Activated CD8-positive, alpha-beta memory T cell treated with anti-CD3 and anti-CD28 coated beads for 48 hours (primary cell): ENCODE measurements around the gene ADCY5.

Source experiments
- DNase-seq, 3 experiments: peaks; one replicate each; pipeline ENCODE4 v3.0.0-alpha.2; 2020; ENCODE audit warnings: low read depth in 2 of 3, low spot score in 2 of 3

Gene ADCY5

DNA sequence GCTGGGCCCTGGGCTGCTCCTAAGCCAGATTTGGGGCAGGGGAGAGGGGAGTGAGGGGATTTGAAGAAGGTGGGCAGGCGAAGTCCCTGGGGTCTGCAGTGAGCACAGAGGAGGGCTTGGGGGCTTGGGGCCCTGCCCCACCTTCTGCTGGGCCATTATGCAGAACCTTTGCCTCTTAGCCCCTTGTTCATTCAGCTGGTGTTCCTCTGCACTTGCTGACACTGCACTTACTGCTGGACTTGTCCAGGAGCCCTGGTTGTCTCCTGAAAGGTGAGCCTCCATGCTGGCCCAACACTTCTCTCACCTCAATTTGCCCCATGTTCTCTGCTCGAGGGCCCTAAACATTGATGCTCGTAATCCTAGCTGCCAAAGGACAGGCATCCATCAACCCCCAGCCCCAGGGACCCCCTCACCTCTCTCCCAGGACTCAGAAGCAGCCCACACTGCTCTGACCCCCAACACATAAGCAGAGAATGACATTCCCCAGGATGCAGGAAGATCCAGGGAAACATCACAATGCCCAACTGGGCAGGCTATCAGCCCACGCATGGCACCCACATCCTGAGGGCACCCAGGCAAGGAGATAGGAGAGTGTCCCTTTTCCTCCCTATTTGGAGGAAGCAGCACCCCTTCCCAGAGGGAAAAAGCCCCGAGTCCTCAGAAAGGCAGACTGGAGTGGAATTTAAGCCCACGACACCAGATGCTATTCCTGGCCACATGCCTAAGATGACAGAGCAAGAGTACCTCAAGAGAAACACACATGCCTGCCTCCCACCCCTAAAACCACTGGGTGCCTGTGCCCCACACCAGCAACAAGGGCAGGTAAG, 76.8 kb downstream of the ADCY5 start:
- DNase-seq, result no peak

DNA sequence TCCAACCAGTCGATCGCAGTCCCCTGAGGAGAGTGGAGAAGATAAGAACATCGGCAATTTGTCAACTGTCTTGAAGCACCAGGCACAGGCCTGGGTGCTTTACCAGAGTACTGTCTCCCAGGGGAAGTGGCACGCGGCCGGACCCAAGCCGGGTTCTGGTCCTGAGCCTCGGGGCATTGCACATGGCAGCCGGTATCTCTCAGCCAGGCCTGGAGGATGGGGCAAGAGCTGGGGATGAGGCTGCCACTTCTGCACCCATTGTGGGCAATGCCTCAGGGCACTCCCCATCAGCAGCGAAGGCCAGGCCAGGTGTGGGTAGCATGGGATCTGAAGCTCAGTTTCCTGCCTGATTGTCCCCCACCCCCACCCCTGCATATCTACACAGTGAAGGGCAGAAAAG, 77.5 kb downstream of the ADCY5 start:
- DNase-seq, result no peak

DNA sequence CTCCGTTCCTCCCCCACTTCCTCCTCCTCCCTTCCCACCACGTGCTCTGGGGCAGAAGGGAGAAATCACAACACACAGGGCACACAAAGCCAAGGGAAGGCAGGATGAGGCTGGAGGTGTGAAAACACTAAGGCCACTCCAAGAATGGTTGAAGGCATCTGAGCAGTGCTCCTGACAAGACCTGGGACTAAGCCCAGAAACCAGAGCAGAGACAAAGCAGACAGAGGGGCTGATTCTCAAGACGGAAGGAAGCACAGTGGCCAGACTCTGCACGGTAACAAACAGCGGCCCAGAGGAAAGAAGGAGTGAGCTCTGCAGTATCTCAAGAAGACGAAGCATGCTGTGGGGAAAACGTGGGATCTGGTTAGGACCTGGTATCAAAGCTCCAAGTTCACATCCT, 78.1 kb downstream of the ADCY5 start:
- DNase-seq, result no peak

DNA sequence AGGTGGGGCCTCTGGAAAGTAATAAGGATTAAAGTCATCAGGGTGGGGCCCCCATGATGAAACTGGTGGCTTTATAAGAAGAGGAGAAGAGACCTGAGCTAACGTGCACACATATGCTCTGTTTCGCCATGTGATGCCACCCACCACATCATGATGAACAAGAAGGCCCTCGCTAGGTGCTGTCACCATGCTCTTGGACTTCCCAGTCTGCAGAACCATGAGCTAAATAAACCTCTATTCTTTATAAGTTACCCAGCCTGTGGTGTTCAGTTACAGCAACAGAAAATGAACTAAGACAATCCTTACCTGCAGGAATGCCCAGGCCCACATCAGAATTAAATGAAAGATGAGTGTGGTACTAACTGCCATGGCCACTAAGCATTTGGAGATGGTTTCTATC, 79.8 kb downstream of the ADCY5 start:
- no peak for DNase-seq

DNA sequence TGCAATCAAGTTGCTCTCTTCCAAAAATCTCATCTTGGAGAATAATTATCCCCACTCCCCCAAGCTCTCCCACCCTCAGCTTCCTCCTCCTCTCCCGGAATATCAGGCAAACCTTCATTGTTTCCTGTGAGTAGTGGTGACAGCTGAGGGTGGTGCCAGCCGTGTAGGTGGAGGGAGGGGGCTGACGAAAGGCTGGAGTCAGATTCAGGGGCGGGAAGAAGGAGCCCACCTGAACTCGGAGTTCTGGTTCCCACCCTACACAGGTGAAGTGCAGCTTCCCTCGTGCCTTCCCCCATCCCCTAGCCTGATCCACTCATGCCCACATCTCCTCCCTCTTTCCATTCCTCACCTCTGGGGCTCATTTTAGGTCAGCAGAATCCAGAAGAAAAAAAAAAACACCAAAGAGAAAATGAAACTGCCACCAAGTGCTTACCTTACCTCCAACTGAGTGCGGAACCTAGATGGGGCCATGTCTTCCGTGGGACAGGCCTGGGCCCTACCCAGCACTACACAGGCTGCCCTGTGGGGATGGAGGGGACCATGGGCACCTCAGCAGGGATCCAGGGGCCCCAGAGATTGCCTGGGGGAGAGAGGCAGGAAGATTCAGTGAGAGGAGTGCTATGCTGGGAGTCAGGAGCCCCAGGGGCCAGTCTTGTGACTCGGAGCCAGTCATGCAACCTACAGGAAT, 81.3 kb downstream of the ADCY5 start:
- DNase-seq, result no peak

DNA sequence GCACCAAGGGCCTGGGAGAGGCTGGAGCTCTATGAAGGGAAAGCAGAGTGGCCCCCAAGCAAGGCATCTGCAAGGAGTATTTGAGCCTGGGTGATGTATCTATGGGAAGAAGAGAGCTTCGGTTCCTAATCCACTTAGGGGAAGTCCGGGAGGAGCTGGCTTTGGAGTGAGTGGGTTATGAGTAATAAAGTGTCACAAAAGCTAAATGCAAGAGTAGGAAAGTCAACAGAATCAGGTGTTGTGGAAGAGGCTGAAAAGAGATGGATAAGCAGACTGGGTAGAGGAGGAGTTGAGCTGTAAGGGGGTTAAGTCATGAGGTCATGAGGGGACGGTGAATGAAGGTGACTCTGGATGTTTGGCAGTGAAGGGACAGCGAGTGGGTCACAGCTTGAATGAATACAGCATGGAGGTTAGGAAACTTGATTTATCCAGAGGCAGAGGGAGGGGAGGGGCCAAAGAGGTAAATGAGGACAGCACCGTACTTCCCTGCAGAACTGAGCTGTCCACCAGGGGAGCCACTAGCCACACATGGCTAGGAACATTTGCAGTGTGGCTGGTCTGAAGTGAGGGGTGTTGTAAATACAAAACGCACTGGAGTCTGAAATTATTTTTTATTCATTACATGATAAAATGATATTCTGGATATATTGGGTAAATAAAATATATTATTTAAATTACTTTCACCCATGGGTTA, 83.3 kb downstream of the ADCY5 start:
- DNase-seq, result no peak

DNA sequence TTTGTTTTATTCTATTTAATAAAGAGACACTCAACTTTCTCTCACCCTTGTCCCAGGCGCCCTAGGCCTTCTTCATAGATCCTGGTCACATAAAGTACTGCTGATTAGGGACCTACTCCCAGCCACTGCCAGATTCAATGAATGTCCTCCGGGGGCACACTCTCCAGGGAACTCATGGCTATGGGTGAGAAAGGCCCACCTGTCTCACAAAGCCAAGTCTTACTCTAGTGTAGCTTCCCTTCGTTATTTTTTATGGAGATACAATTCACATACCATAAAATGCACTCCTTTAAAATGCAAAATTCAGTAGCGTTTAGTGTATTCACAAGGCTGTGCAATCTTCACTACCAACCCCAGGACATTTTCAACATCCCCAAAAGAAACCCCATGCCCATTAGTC, 87.8 kb downstream of the ADCY5 start:
- DNase-seq, result no peak

DNA sequence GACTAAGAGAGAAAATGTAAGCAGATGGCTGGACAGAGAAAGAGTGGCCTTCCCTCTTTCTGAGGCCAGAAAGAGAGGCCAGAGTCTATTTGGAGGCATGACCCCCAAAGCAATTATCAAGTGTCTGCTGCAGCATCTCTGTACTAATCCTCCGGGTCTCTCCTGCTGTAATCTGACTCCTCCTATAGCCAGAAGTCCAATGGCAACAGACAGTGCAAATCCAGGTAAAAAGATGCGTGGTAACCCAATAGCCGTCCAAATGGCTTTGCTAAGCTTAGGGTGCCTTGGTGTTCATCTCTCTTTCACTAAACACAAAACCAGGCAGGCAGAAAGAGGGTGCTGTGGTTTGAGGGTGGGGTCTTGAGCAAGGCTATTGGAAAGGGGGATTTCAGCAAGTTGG, 91.6 kb downstream of the ADCY5 start:
- no peak for DNase-seq

DNA sequence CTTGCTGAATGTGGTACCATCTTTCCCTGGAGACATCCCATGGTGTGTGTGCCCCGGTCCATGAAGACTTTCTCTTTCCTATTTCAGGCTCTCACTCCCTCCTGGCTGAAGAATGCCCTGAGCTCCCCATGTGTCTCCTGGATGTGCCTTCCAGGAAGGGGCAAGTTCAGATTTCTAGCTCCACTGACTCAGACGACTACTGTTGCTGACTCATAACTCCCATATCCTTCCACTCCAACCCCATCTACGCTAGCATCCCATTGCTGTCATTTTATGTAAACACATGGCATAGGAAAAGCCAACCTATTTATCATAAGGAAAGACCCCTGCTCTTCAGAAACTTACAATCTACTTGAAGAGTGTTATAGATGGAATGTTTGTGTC, 95.0 kb downstream of the ADCY5 start:
- DNase-seq, result no peak

DNA sequence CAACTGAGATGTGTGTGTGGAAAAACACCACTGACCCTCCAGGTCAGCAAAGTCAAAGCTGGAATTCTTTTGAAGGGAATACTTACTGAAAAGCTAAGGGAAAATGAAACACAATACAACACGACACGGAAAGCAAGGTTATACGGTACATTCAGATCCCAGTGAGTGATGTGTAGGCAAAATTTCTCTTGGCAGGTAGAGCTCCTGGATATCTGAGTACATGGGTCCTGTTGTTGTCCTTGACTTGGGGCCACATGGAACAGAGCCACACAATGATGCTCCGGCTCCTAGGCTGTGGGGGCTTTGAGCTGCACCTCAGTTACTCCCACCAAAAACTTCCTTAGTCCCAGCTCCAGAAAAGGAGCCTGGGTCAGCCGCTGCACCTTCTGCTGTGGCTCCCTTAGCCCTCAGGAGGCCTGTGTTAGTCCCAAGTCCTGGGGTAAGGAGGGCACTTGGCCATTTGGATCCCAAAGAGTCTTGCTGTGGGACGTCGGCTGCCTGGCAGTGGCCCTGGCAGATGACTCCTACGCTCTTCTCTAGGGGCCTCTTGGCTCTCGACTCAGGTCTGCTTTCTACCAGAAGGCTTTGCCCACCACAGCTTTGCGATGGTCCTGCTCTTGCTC, 95.6 kb downstream of the ADCY5 start:
- DNase-seq, result no peak

DNA sequence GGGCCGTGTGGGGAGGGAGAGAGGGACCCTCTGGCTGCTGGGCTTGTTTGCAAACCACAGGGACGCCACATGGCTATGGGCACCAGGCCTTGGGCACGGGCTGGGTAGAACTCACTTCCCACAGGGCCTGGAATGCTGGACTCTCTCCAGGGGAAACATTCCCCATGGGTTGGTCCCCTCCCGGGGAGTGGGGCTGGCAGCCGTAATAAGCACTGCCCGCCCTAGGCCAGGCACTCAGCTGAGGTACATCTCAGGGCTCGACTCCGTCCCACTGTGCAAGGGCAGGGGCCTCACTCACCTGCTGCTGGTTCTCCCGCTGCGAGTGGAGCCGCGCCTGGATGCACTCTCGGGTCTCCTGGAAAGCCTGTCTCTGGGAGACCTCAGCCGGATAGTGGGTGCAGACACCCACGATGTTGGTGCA, 96.7 kb downstream of the ADCY5 start:
- DNase-seq, result no peak

DNA sequence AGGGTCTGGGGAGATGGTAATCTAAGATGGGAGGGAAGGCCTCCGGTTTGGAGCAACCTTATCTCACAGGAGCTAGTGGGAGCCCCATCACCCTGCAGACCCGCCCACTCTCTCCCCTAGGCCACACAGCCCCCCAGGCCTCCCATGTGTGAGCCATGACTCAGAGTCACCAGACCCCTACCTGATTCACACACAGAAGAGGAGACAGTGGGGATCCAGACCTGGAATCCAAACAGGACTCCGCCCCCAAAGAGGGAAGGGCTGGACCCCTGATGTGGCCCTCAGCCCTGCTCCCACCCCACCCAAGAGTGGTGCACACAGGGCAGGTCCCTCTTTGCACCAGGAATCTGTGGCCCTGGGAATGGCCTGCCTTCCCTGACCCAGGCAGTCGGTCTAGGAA, 97.4 kb downstream of the ADCY5 start:
- DNase-seq, result no peak

DNA sequence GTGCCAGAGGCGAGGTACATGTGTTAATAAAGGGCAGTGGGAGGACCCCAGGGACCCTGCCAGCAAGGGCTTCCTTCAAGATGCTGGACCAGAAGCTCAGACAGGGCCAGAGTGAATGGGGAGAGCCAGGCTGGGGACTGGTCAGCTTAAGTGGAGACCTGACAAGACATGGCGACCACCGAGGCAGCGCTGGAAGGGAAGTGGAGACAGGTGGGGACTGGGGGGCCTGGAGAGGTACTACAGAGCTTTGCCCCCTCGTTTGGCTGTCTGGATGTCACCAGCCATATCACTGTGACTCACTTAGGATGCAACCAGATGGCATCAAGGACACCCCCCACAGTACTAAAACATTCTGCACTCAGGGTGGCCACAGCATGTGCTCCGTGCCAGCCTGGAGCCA, 97.9 kb downstream of the ADCY5 start:
- no peak for DNase-seq

DNA sequence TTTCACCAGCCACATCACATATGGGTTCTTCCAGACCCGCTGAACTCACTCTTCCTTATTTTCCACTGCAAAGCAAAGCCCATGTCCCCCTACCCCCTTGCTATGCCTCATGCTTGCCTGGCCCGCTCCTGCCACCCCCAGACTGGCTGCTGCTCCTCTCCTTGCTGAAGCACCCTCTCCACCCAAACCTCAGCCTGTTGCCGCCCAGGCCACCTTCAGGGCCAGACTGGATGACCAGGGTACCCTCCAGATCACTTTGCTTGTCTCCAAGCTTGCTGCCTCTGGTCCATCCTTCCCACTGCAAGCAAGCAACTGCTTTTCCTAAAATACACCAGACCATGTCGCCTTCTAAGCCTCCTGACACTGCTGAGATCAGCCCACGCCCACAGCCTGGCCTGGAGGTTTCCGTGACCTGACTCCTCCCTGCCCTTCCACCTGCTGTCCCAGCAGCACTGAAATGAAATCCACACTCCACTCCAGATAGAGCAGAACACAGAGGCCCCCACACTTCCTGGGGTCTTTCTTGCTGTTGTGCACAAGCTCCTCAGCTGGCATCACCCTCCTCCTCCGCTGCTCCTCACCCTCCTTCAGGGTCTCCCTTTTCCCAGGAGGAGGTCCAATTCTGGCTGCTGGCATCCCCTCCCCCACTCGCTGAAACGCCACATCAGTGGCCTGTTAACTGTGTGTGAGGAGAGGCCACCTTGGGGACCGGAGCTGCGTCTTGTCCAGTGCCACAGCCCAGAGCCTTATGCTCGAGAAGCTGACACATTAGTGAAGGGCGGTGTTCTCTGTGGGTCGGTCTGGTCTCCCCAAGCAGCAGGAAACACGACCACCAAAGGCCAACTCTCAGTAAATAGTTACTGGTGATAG, 99.1 kb downstream of the ADCY5 start:
- no peak for DNase-seq

DNA sequence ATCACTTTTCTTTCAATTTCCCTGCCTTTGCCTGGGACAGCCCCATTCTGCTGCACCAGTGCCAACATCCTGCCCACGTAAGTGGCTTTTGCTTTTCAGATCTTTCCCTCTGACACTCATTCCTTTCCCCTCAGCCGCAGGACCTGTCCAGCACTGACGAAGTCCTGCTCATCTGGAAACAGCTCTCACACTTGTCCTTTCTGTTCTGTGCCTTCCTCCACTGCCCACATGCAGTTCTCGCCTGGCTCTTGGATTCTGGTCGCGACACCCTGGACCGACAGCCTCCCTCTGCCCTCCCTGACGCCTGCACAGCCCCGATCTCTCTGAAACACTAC, 99.7 kb downstream of the ADCY5 start:
- no peak for DNase-seq

DNA sequence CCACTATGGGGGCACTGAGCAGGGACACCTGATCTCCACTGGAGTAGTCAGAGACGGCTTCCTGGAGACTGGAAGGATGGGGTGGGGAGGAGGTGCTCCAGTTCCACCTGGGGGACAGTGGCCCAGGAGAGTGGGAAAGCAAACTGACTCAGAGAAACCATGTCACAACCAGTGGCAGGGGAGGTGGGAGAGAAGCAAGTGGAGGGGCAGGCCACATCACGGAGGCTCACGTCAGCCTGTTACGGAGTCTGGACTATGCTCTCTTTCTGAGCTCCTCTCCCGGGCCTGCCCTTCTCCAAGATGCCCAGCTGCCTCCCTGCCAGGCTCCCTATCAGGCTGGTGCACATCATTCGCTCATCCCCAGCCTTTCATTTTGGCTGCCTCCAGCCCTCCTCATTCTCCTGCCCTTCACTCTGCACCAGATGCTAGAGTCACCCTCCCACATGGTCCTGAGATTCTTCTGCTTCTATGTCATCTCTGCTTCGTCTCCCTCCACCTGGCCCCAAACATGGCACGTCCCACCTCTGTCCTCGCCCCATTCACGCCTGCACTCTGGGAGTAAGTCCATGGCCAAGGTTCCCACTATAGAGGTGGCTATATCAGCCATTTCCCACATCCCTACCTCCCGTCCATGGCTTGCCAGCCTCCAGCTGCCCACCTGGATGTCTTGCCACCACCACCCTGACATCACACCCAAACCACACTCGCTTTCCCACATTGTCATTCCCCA, 100.3 kb downstream of the ADCY5 start:
- DNase-seq, result no peak

DNA sequence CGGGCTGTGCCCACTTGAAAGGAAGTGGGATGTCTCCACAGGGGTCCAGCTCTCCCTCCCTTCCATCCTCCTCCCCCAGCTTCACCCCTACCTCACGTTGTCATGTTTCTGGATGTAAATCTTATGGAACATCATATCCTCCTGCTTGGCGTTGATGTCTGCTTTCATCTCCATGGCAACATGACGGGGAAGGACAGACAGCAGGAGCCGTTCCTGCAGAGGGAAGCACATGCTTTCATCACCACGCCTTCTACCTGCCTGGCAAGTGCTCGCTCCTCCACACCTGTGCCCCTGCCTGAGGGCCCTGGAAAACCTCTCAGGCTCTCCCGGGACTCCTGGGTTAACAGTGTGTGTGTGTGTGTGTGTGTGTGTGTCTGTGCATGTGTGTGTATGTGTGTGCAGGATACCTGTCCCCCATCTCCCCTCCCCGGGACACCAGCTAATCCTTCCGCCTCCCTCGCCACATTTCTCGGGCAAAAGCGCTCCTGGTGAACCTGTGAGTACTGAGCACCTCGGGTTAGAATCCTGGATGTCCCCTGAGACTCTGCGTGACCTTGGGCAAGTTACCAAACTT, 101.1 kb downstream of the ADCY5 start:
- no peak for DNase-seq

DNA sequence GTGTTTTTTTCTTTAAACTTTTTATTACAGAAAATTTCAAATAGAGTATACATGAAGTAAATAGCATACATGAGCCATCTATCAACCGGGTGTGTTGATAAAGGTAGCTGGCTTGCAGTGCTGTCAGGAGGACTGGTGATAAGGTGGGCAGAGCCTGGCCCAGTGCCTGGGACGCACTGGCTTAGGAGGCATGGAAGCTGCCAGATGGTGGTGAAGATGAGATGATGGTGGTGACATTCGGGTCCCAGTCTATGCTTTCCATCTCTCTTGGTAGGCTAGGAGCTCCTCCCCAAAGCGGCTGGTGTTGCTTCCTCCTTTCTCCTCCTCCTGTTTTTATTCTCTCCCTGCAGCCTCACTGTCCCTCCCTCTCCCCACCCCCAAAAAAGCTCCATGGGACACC, 101.7 kb downstream of the ADCY5 start:
- DNase-seq, result no peak

DNA sequence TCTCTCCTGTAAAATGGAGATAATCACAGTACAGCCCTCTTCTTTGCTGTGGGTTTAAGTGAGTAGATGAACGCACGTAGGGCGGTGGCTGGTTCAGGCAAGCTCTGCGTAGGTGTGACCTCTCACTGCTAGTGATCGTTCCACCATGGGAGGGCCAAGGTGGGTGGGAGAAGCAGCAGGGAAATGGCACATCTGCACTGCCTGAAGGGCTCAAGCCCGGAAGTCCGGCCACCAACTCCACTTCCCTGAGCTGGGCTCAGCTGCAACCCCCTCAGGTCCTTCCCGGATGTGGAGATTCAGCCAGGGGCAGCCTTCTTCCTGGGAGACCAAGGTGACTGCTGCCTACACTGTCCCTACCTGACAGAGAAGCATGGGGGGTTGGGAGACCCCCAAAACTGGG, 102.9 kb downstream of the ADCY5 start:
- DNase-seq, result no peak
